ENCODE measurements around the gene CLIP2.

The CLIP2 gene

DNA sequence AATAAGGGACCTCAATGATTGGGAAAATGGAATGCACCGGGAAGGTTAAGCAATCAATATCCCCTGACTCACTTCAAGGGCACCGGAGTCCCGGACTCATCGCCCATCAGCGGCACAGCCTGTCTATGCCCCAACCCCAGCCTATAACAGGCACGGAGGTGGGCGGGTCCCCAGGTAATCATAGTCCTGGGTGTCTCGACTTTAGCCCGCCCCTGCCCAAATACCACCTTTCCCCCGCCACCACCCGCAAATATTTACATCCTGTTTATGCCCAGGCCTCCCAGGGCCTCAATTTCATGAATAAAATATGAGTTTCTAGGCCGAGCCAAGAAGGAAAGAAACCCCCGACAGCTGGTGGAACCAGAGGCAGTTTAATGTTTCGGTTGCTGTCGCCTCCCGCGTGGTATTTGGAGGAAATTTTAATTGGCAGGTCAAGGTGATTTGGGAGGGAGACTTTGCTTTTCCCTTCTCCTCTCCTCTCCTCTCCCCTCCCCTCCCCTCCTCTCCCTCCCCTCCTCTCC lies 19.4 kb upstream of the CLIP2 start:
- peaks cover 4 to 23% (median 14%) of the 10 kb centered on the region in 5 donors for H3K4me1 ChIP-seq (ENCODE audit: control insufficient read depth in 5 of 5, insufficient read depth in 5 of 5, low read length in 5 of 5)
- H3K36me3 ChIP-seq (ENCODE audit: control insufficient read depth in 5 of 5, insufficient read depth in 5 of 5, low read length in 5 of 5) = no peaks in the 10 kb centered on the region
- no peak overlapping the region for H3K27ac ChIP-seq (ENCODE audit: low read depth, low read length)
- H3K4me3 ChIP-seq (ENCODE audit: low read depth in 1 of 5, low read length in 5 of 5) = peak overlapping the region; percentile 47 to 69 (median 64)
- H3K9ac ChIP-seq (ENCODE audit: low read length in 5 of 5) = peak overlapping the region in 3 of 5 donors; percentile 69 to 71 (median 70)
- H3K9me3 ChIP-seq (ENCODE audit: control insufficient read depth in 5 of 5, low read length in 5 of 5) = no peaks in the 10 kb centered on the region
- peaks cover 0 to 2% (median 0%) of the 10 kb centered on the region in 5 donors for H3K27me3 ChIP-seq (ENCODE audit: control insufficient read depth in 5 of 5, insufficient read depth in 4 of 5, low read length in 5 of 5)

- peaks cover 0 to 2% (median 0%) of the 10 kb centered on the region in 5 donors for H3K27me3 ChIP-seq (ENCODE audit: control insufficient read depth in 5 of 5, insufficient read depth in 4 of 5, low read length in 5 of 5)
- peak overlapping the region in 1 of 5 donors; percentile 31 for H3K9ac ChIP-seq (ENCODE audit: low read length in 5 of 5)
- H3K4me3 ChIP-seq (ENCODE audit: low read depth in 1 of 5, low read length in 5 of 5) = peak overlapping the region in 1 of 5 donors; percentile 47
- H3K4me1 ChIP-seq (ENCODE audit: control insufficient read depth in 5 of 5, insufficient read depth in 5 of 5, low read length in 5 of 5) = peaks cover 4 to 23% (median 14%) of the 10 kb centered on the region in 5 donors
- H3K9me3 ChIP-seq (ENCODE audit: control insufficient read depth in 5 of 5, low read length in 5 of 5) = no peaks in the 10 kb centered on the region
- H3K27ac ChIP-seq (ENCODE audit: low read depth, low read length) = peak overlapping the region; percentile 74
- H3K36me3 ChIP-seq (ENCODE audit: control insufficient read depth in 5 of 5, insufficient read depth in 5 of 5, low read length in 5 of 5) = no peaks in the 10 kb centered on the region
Observed at GRCh38 chr7:74271742-74272141, 17.5 kb upstream of the CLIP2 start.

DNA sequence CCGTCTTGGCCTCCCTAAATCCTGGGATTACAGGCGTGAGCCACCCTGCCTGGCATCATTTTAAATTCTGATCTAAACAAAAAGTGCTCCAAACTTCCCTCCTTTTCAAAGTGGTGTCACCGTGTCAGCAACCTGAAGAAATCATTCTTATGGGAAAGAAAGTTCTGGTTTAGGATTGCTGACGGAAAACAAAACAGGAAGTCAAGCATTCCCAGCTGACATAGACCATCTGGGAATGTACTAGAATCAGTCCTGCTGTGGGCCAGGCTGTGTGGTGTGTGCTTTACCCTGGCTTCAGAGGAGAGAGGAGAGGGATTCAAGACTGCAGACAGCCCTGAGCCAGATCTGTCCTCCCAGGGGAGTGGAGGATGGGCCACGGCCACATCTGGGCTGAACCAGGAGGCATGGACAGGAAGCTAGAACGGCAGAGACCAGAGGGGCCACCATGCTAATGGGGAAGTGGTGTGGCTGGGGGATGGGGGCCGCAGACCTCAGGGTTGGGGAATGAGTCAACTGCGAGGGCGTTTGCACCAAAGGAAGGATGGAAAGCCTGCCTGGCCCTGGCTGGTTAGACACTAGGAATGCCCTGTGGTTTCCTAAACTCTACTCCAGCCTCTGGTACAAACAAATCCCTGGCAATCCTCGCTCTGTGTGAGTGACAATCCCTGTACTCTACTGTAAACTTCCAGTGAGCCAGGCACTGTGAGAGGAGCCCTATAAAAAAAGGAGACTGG lies 16.7 kb upstream of the CLIP2 start:
- H3K4me3 ChIP-seq (ENCODE audit: low read depth in 1 of 5, low read length in 5 of 5) = peak overlapping the region in 4 of 5 donors; percentile 1 to 48 (median 42)

GRCh38 chr7:74275401-74275881 lies 13.8 kb upstream of the CLIP2 start:
- Histone ChIP-seq H3K9ac (ENCODE audit: low read length in 5 of 5) (no peak overlapping the region), H3K27ac (ENCODE audit: low read depth, low read length) (no peak overlapping the region), H3K36me3 (ENCODE audit: control insufficient read depth in 5 of 5, insufficient read depth in 5 of 5, low read length in 5 of 5) (no peaks in the 10 kb centered on the region), H3K27me3 (ENCODE audit: control insufficient read depth in 5 of 5, insufficient read depth in 4 of 5, low read length in 5 of 5) (peaks cover 0 to 2% (median 0%) of the 10 kb centered on the region in 5 donors), H3K4me3 (ENCODE audit: low read depth in 1 of 5, low read length in 5 of 5) (no peak overlapping the region), H3K9me3 (ENCODE audit: control insufficient read depth in 5 of 5, low read length in 5 of 5) (no peaks in the 10 kb centered on the region), H3K4me1 (ENCODE audit: control insufficient read depth in 5 of 5, insufficient read depth in 5 of 5, low read length in 5 of 5) (peaks cover 6 to 30% (median 20%) of the 10 kb centered on the region in 5 donors)

More for the DNA sequence above, 16.7 kb upstream of the CLIP2 start:
- Histone ChIP-seq H3K9me3 (ENCODE audit: control insufficient read depth in 5 of 5, low read length in 5 of 5) (no peaks in the 10 kb centered on the region), H3K9ac (ENCODE audit: low read length in 5 of 5) (peak overlapping the region in 4 of 5 donors; percentile 31 to 59 (median 42)), H3K4me1 (ENCODE audit: control insufficient read depth in 5 of 5, insufficient read depth in 5 of 5, low read length in 5 of 5) (peaks cover 4 to 23% (median 14%) of the 10 kb centered on the region in 5 donors), H3K27me3 (ENCODE audit: control insufficient read depth in 5 of 5, insufficient read depth in 4 of 5, low read length in 5 of 5) (peaks cover 0 to 2% (median 0%) of the 10 kb centered on the region in 5 donors), H3K36me3 (ENCODE audit: control insufficient read depth in 5 of 5, insufficient read depth in 5 of 5, low read length in 5 of 5) (no peaks in the 10 kb centered on the region), H3K27ac (ENCODE audit: low read depth, low read length) (peak overlapping the region; percentile 74)

DNA sequence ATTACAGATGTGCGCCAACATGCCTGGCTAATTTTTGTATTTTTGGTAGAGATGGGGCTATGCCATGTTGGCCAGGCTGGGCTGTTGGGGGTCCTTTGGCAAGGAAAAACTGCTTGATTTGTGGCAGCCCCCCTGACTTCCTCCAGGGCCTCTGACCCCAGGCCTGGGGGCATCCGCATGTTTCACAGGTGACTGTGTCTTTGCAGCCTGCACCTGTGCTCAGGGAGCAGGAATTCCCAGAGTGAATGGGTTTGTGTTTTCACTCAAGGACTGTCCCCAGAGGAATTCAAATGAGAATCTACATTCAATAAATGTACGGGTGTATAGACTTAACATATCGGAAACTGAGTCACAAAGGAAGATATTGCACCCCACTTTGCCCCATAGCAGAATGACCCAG lies 11.6 kb upstream of the CLIP2 start:
- Histone ChIP-seq H3K27ac (ENCODE audit: low read depth, low read length) (no peak overlapping the region), H3K4me1 (ENCODE audit: control insufficient read depth in 5 of 5, insufficient read depth in 5 of 5, low read length in 5 of 5) (peaks cover 3 to 18% (median 14%) of the 10 kb centered on the region in 5 donors), H3K4me3 (ENCODE audit: low read depth in 1 of 5, low read length in 5 of 5) (no peak overlapping the region), H3K27me3 (ENCODE audit: control insufficient read depth in 5 of 5, insufficient read depth in 4 of 5, low read length in 5 of 5) (no peaks in the 10 kb centered on the region), H3K9me3 (ENCODE audit: control insufficient read depth in 5 of 5, low read length in 5 of 5) (no peaks in the 10 kb centered on the region), H3K36me3 (ENCODE audit: control insufficient read depth in 5 of 5, insufficient read depth in 5 of 5, low read length in 5 of 5) (no peaks in the 10 kb centered on the region), H3K9ac (ENCODE audit: low read length in 5 of 5) (no peak overlapping the region)

DNA sequence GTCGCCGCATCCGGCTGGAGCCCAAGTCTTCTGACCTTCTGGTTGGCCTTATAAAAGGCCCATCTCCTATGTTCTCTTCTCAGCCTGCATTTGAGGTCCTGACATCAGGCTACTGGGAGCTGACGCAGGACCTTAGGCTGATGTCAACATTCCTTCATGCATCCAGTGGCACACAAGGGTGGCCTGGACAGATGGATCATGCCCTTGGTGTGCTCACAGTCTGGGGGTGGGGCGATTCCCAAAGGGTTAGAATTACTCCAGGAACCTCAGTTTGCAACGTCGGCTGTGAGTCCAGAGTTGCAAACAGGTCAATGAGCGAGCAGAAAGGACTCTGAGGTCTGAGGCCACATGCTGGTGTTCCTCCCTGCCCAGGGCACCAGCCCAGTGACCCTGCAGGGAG lies 8.2 kb upstream of the CLIP2 start:
- H3K36me3 ChIP-seq (ENCODE audit: control insufficient read depth in 5 of 5, insufficient read depth in 5 of 5, low read length in 5 of 5) = no peaks in the 10 kb centered on the region
- H3K27me3 ChIP-seq (ENCODE audit: control insufficient read depth in 5 of 5, insufficient read depth in 4 of 5, low read length in 5 of 5) = no peaks in the 10 kb centered on the region
- no peak overlapping the region for H3K4me3 ChIP-seq (ENCODE audit: low read depth in 1 of 5, low read length in 5 of 5)
- H3K9ac ChIP-seq (ENCODE audit: low read length in 5 of 5) = no peak overlapping the region
- no peak overlapping the region for H3K27ac ChIP-seq (ENCODE audit: low read depth, low read length)
- no peaks in the 10 kb centered on the region for H3K9me3 ChIP-seq (ENCODE audit: control insufficient read depth in 5 of 5, low read length in 5 of 5)
- H3K4me1 ChIP-seq (ENCODE audit: control insufficient read depth in 5 of 5, insufficient read depth in 5 of 5, low read length in 5 of 5) = peaks cover 3 to 23% (median 14%) of the 10 kb centered on the region in 5 donors

- Histone ChIP-seq H3K36me3 (ENCODE audit: control insufficient read depth in 5 of 5, insufficient read depth in 5 of 5, low read length in 5 of 5) (no peaks in the 10 kb centered on the region), H3K4me3 (ENCODE audit: low read depth in 1 of 5, low read length in 5 of 5) (no peak overlapping the region), H3K9me3 (ENCODE audit: control insufficient read depth in 5 of 5, low read length in 5 of 5) (no peaks in the 10 kb centered on the region), H3K27ac (ENCODE audit: low read depth, low read length) (no peak overlapping the region), H3K27me3 (ENCODE audit: control insufficient read depth in 5 of 5, insufficient read depth in 4 of 5, low read length in 5 of 5) (no peaks in the 10 kb centered on the region), H3K4me1 (ENCODE audit: control insufficient read depth in 5 of 5, insufficient read depth in 5 of 5, low read length in 5 of 5) (peaks cover 3 to 24% (median 14%) of the 10 kb centered on the region in 5 donors), H3K9ac (ENCODE audit: low read length in 5 of 5) (no peak overlapping the region)
Observed at GRCh38 chr7:74282748-74283459, 6.3 kb upstream of the CLIP2 start.

DNA sequence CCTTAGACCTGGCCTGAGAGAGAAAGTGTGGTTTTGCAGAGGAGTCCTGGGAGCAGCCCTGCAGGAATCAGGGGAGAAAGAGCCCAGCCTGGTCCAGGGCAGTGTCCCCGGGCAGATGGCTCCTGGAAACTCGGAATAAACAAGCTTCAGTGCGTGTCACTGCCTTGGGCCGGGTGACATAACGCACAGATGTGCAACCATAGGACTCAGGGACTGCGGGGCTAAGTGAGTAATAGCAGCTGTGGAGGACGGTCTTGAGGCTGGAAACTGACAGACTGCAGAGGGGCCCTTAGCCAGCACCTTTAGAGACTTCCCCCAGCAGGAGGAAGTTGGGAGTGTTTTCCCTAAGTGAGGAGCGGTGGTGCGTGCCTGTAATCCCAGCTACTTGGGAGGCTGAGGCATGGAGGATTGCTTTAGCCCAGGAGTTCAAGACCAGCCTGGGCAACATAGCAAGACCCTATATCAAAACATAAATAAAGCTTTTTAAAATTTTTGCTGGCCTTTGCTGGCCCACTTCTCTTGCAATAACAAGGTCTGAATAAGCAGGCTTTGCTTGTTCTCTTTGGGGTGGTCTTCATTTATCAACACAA lies 5.3 kb upstream of the CLIP2 start:
- Histone ChIP-seq H3K9ac (ENCODE audit: low read length in 5 of 5) (no peak overlapping the region), H3K27me3 (ENCODE audit: control insufficient read depth in 5 of 5, insufficient read depth in 4 of 5, low read length in 5 of 5) (no peaks in the 10 kb centered on the region), H3K27ac (ENCODE audit: low read depth, low read length) (no peak overlapping the region), H3K4me1 (ENCODE audit: control insufficient read depth in 5 of 5, insufficient read depth in 5 of 5, low read length in 5 of 5) (peaks cover 5 to 34% (median 23%) of the 10 kb centered on the region in 5 donors), H3K9me3 (ENCODE audit: control insufficient read depth in 5 of 5, low read length in 5 of 5) (no peaks in the 10 kb centered on the region), H3K4me3 (ENCODE audit: low read depth in 1 of 5, low read length in 5 of 5) (no peak overlapping the region), H3K36me3 (ENCODE audit: control insufficient read depth in 5 of 5, insufficient read depth in 5 of 5, low read length in 5 of 5) (no peaks in the 10 kb centered on the region)

DNA sequence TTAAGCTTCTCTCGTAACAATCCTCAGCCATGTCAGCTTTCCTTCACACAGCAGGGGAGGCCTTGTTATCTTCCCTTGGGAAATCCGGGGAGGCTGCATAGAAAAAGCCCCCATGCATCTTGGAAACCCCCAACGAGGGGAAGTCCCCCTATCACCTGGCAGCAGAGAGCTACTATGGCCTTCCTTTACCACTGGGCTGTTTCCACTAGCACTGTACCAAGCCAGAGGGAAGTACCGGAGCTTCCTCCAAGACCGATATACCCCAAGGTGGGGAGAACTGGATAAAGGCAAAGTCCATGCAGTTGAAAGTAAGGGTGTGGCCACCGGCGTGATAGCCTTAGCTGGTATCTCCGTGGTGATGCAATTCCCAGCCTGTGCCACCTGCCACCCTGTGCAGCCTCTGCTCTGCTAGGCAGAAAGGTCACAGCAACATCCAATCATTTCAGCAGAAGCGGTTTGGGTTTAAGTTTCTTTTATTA lies 4.4 kb upstream of the CLIP2 start:
- Histone ChIP-seq H3K36me3 (ENCODE audit: control insufficient read depth in 5 of 5, insufficient read depth in 5 of 5, low read length in 5 of 5) (no peaks in the 10 kb centered on the region), H3K27ac (ENCODE audit: low read depth, low read length) (no peak overlapping the region), H3K9ac (ENCODE audit: low read length in 5 of 5) (no peak overlapping the region), H3K4me1 (ENCODE audit: control insufficient read depth in 5 of 5, insufficient read depth in 5 of 5, low read length in 5 of 5) (peaks cover 2 to 30% (median 19%) of the 10 kb centered on the region in 5 donors), H3K4me3 (ENCODE audit: low read depth in 1 of 5, low read length in 5 of 5) (no peak overlapping the region), H3K27me3 (ENCODE audit: control insufficient read depth in 5 of 5, insufficient read depth in 4 of 5, low read length in 5 of 5) (no peaks in the 10 kb centered on the region), H3K9me3 (ENCODE audit: control insufficient read depth in 5 of 5, low read length in 5 of 5) (no peaks in the 10 kb centered on the region)
